ENCODE measurements around the gene SLC25A25.
"Not testable (repeated sequence)": the region's sequence is repeated elsewhere in the genome, so short reads cannot be mapped to it uniquely, and the experiment has no call there.

The SLC25A25 gene

GRCh38 chr9:128053560-128053959 is 14.5 kb upstream of the SLC25A25 start:
- no peak for DNase-seq

- no peak for DNase-seq
Measured at GRCh38 chr9:128054087-128054486, 13.9 kb upstream of the SLC25A25 start.

GRCh38 chr9:128055344-128056040 is 12.5 kb upstream of the SLC25A25 start:
- no peak for DNase-seq

- no peak for DNase-seq
Measured at GRCh38 chr9:128056086-128056485, 11.9 kb upstream of the SLC25A25 start.

- no peak for DNase-seq
Measured at GRCh38 chr9:128056887-128057723, 10.9 kb upstream of the SLC25A25 start.

GRCh38 chr9:128057724-128058409 is 10.2 kb upstream of the SLC25A25 start:
- no peak for DNase-seq

GRCh38 chr9:128059365-128059983 is 8.6 kb upstream of the SLC25A25 start:
- DNase-seq, result no peak

- no peak for DNase-seq
Measured at GRCh38 chr9:128061275-128061960, 6.6 kb upstream of the SLC25A25 start.

- DNase-seq, result no peak
Measured at GRCh38 chr9:128062279-128062678, 5.8 kb upstream of the SLC25A25 start.

- DNase-seq, result no peak
Measured at GRCh38 chr9:128062846-128063831, 4.9 kb upstream of the SLC25A25 start.

- DNase-seq, result no peak
Measured at GRCh38 chr9:128065907-128066712, 1.9 kb upstream of the SLC25A25 start.

GRCh38 chr9:128066713-128067644 is 1.1 kb upstream of the SLC25A25 start, which contains the start of gene NAIF1:
TSS of gene NAIF1 (minus strand) at chr9:128067320. CDS start at chr9:128067101, 219 bp downstream.
- peak; percentile 99 for DNase-seq

- DNase-seq, result no peak
Measured at GRCh38 chr9:128068386-128069205, 564 bp downstream of the SLC25A25 start.

GRCh38 chr9:128070874-128071273 is 2.8 kb downstream of the SLC25A25 start:
- DNase-seq, result no peak

GRCh38 chr9:128071475-128071874 is 3.4 kb downstream of the SLC25A25 start:
- not testable (repeated sequence) for DNase-seq

- peak; percentile 38 for DNase-seq
Measured at GRCh38 chr9:128072144-128073021, 4.4 kb downstream of the SLC25A25 start.

GRCh38 chr9:128073253-128073886 is 5.3 kb downstream of the SLC25A25 start:
- no peak for DNase-seq
